Ammon's horn (tissue), 1 donor: ENCODE measurements around the gene RGS5.
"Not testable (repeated sequence)": the region's sequence is repeated elsewhere in the genome, so short reads cannot be mapped to it uniquely, and the experiment has no call there.

Experiments used
- DNase-seq: peaks from one replicate; pipeline ENCODE4 v3.0.0-alpha.2; 2016; ENCODE audit warnings: low spot score

Gene RGS5

GRCh38 chr1:163202833-163203451 lies at the start of gene RGS5:
Gene RGS5 (minus strand): TSS chr1:163202916. CDS start chr1:163202835, 81 bp downstream.
- no peak for DNase-seq

GRCh38 chr1:163250382-163250974 lies 47.8 kb upstream of the RGS5 start:
- no peak for DNase-seq

- DNase-seq: no peak
Observed at GRCh38 chr1:163248064-163248463, 45.3 kb upstream of the RGS5 start.

GRCh38 chr1:163244648-163245047 lies 41.9 kb upstream of the RGS5 start:
- DNase-seq: not testable (repeated sequence)

GRCh38 chr1:163241746-163242145 lies 39.0 kb upstream of the RGS5 start:
- DNase-seq: no peak

GRCh38 chr1:163240705-163241104 lies 38.0 kb upstream of the RGS5 start:
- no peak for DNase-seq

GRCh38 chr1:163233643-163234042 lies 30.9 kb upstream of the RGS5 start:
- DNase-seq: not testable (repeated sequence)

- no peak for DNase-seq
Observed at GRCh38 chr1:163231385-163231784, 28.7 kb upstream of the RGS5 start.

- DNase-seq: no peak
Observed at GRCh38 chr1:163230827-163231226, 28.1 kb upstream of the RGS5 start.

GRCh38 chr1:163228271-163228670 lies 25.6 kb upstream of the RGS5 start:
- DNase-seq: not testable (repeated sequence)

- DNase-seq: no peak
Observed at GRCh38 chr1:163227126-163227525, 24.4 kb upstream of the RGS5 start.

GRCh38 chr1:163213626-163214025 lies 10.9 kb upstream of the RGS5 start:
- no peak for DNase-seq

- DNase-seq: no peak
Observed at GRCh38 chr1:163211667-163212066, 9.0 kb upstream of the RGS5 start.

- DNase-seq: no peak
Observed at GRCh38 chr1:163205513-163205912, 2.8 kb upstream of the RGS5 start.

GRCh38 chr1:163203561-163203960 lies 845 bp upstream of the RGS5 start:
- DNase-seq: no peak

- DNase-seq: no peak
Observed at GRCh38 chr1:163201906-163202305, 810 bp downstream of the RGS5 start.

GRCh38 chr1:163197022-163197421 lies 5.7 kb downstream of the RGS5 start:
- no peak for DNase-seq

GRCh38 chr1:163196449-163196787 lies 6.3 kb downstream of the RGS5 start:
- no peak for DNase-seq

- no peak for DNase-seq
Observed at GRCh38 chr1:163195728-163196448, 6.8 kb downstream of the RGS5 start.

- DNase-seq: no peak
Observed at GRCh38 chr1:163191301-163191700, 11.4 kb downstream of the RGS5 start.

- DNase-seq: no peak
Observed at GRCh38 chr1:163188947-163189346, 13.8 kb downstream of the RGS5 start.

- no peak for DNase-seq
Observed at GRCh38 chr1:163187849-163188248, 14.9 kb downstream of the RGS5 start.

GRCh38 chr1:163186862-163187261 lies 15.9 kb downstream of the RGS5 start:
- DNase-seq: no peak
